ENCODE measurements around the gene MARK3. TPM values are rescaled to one million over a fixed set of nuclear protein-coding genes. Genes with fewer than 3 reads are reported as not detected.

Gene MARK3
- total and polyA plus RNA-seq, 2 experiments from 2014 or later = 72.9 to 88.3 TPM

GRCh38 chr14:103367995-103368394 is 17.2 kb upstream of the MARK3 start:
- no peaks in the 10 kb centered on the region for H3K36me3 ChIP-seq
- TF ChIP-seq CTCF (IDR thresholded peaks at IDR 0.05; ENCODE audit: low read depth, low read length) = no peak
- H3K27ac ChIP-seq = no peak overlapping the region
- no peak for DNase-seq (ENCODE audit: low read depth in 1 of 2, low spot score in 1 of 2)
- H3K4me3 ChIP-seq = no peak overlapping the region
- no peaks in the 10 kb centered on the region for H3K9me3 ChIP-seq (ENCODE audit: low read depth)
- no peaks in the 10 kb centered on the region for H3K27me3 ChIP-seq
- no peaks in the 10 kb centered on the region for H3K4me1 ChIP-seq (ENCODE audit: low read depth)

GRCh38 chr14:103370087-103370486 is 15.1 kb upstream of the MARK3 start:
- TF ChIP-seq CTCF (IDR thresholded peaks at IDR 0.05; ENCODE audit: low read depth, low read length) = no peak
- no peak for DNase-seq (ENCODE audit: low read depth in 1 of 2, low spot score in 1 of 2)
- Histone ChIP-seq H3K27me3 (no peaks in the 10 kb centered on the region), H3K4me3 (no peak overlapping the region), H3K4me1 (ENCODE audit: low read depth) (no peaks in the 10 kb centered on the region), H3K36me3 (no peaks in the 10 kb centered on the region), H3K27ac (no peak overlapping the region), H3K9me3 (ENCODE audit: low read depth) (no peaks in the 10 kb centered on the region)

GRCh38 chr14:103372017-103372416 is 13.2 kb upstream of the MARK3 start:
- H3K27ac ChIP-seq = no peak overlapping the region
- no peak for TF ChIP-seq CTCF (IDR thresholded peaks at IDR 0.05; ENCODE audit: low read depth, low read length)

GRCh38 chr14:103372552-103373304 is 12.5 kb upstream of the MARK3 start:
- TF ChIP-seq CTCF (IDR thresholded peaks at IDR 0.05; ENCODE audit: low read depth, low read length) = no peak
- Histone ChIP-seq H3K9me3 (ENCODE audit: low read depth) (no peaks in the 10 kb centered on the region), H3K27me3 (no peaks in the 10 kb centered on the region), H3K27ac (no peak overlapping the region), H3K4me3 (no peak overlapping the region), H3K4me1 (ENCODE audit: low read depth) (no peaks in the 10 kb centered on the region), H3K36me3 (no peaks in the 10 kb centered on the region)
- peak; percentile 8 to 85 for DNase-seq (ENCODE audit: low read depth in 1 of 2, low spot score in 1 of 2)

More at GRCh38 chr14:103372017-103372416, 13.2 kb upstream of the MARK3 start:
- H3K4me3 ChIP-seq = no peak overlapping the region
- no peaks in the 10 kb centered on the region for H3K36me3 ChIP-seq
- no peak for DNase-seq (ENCODE audit: low read depth in 1 of 2, low spot score in 1 of 2)
- H3K9me3 ChIP-seq (ENCODE audit: low read depth) = no peaks in the 10 kb centered on the region
- H3K4me1 ChIP-seq (ENCODE audit: low read depth) = no peaks in the 10 kb centered on the region
- H3K27me3 ChIP-seq = no peaks in the 10 kb centered on the region

- Histone ChIP-seq H3K27me3 (no peaks in the 10 kb centered on the region), H3K9me3 (ENCODE audit: low read depth) (no peaks in the 10 kb centered on the region), H3K36me3 (no peaks in the 10 kb centered on the region), H3K4me3 (no peak overlapping the region), H3K4me1 (ENCODE audit: low read depth) (no peaks in the 10 kb centered on the region), H3K27ac (no peak overlapping the region)
- no peak for DNase-seq (ENCODE audit: low read depth in 1 of 2, low spot score in 1 of 2)
- no peak for TF ChIP-seq CTCF (IDR thresholded peaks at IDR 0.05; ENCODE audit: low read depth, low read length)
Measured at GRCh38 chr14:103374121-103374520, 11.1 kb upstream of the MARK3 start.

All from cardiac muscle cell (in vitro differentiated cells and primary cell).